B cell (primary cell): Measurements from ENCODE around the gene ARSI. TPM values are rescaled to one million over a fixed set of nuclear protein-coding genes. Genes with fewer than 3 reads are reported as not detected.

Experiments
- ATAC-seq: fragments of 200-7000 bp; cut with Tn5 transposase; one replicate; pipeline ENCODE4 v1.10.0; 2021; ENCODE audit warnings: low read depth, mild to moderate bottlenecking, moderate number of reproducible peaks, moderate library complexity
- CTCF ChIA-PET: fragments of 350-600 bp; sonication (Branson Sonifier 250); formaldehyde crosslinking; loops from one replicate; lab custom pipeline; 2021; ENCODE audit warnings: antibody characterized with exemption, inconsistent platforms; lab: Charles Lee
- POLR2A ChIA-PET: fragments of 350-600 bp; sonication (Branson Sonifier 250); formaldehyde crosslinking; loops from one replicate; lab custom pipeline; 2021; ENCODE audit warnings: antibody characterized with exemption; lab: Charles Lee
- DNase-seq: peaks from one replicate; pipeline ENCODE4 v3.0.0; 2013
- H2AFZ ChIP-seq: 2 replicates; pipeline ENCODE4 v1.6.1; 2012; ENCODE audit warnings: mild to moderate bottlenecking, low read depth, low read length; ENCODE audit not compliant: insufficient read depth, poor library complexity, severe bottlenecking
- H3K27ac ChIP-seq, 2 donors: 1 replicate in 1 of 2; 2 replicates in 1 of 2; pipeline ENCODE4 v1.5.1; 2012 to 2013; ENCODE audit warnings: low read length in 2 of 2, mild to moderate bottlenecking in 2 of 2, moderate library complexity in 1 of 2
- H3K27me3 ChIP-seq, 4 experiments: fragments of 200-600 bp in 1 of 4; sonication (generic) in 1 of 4; replicated peaks in 1 of 4; 1 replicate in 2 of 4; 2 replicates in 2 of 4; pipeline versions ENCODE4 v1.6.1 to v1.7.0; 2013 to 2016; ENCODE audit warnings: low read length in 3 of 4, mild to moderate bottlenecking in 2 of 4, mixed read lengths in 1 of 4, moderate library complexity in 1 of 4; ENCODE audit not compliant: insufficient read depth in 4 of 4, control insufficient read depth in 3 of 4; ENCODE audit errors: control extremely low read depth in 1 of 4
- H3K36me3 ChIP-seq, 2 experiments: replicated peaks in 1 of 2; 1 replicate in 1 of 2; 2 replicates in 1 of 2; pipeline versions ENCODE4 v1.6.1 to v1.7.1; 2013; ENCODE audit warnings: low read length in 1 of 2; ENCODE audit not compliant: insufficient read depth in 2 of 2, control insufficient read depth in 1 of 2; ENCODE audit errors: control extremely low read depth in 1 of 2, extremely low read depth in 1 of 2
- H3K4me1 ChIP-seq, 2 donors: fragments of 200-600 bp in 1 of 2; sonication (generic) in 1 of 2; 1 replicate in 1 of 2; 2 replicates in 1 of 2; pipeline versions ENCODE4 v1.5.1 to v1.6.1; 2013 to 2017; ENCODE audit warnings: low read length in 2 of 2; ENCODE audit not compliant: control insufficient read depth in 2 of 2, insufficient read depth in 2 of 2
- H3K4me2 ChIP-seq: replicated peaks from 2 replicates; pipeline ENCODE3; 2012; ENCODE audit warnings: mild to moderate bottlenecking, low read depth, low read length; ENCODE audit not compliant: poor library complexity, severe bottlenecking
- H3K4me3 ChIP-seq, 5 experiments: fragments of 200-600 bp in 1 of 5; sonication (generic) in 1 of 5; 1 replicate in 3 of 5; 2 replicates in 2 of 5; pipeline versions ENCODE4 v1.5.1 to v1.7.0; 2011 to 2016; ENCODE audit warnings: low read length in 4 of 5, mild to moderate bottlenecking in 4 of 5, low read depth in 2 of 5, control low read depth in 1 of 5, moderate library complexity in 1 of 5; ENCODE audit not compliant: insufficient read depth in 1 of 5; ENCODE audit errors: control extremely low read depth in 1 of 5, extremely low read depth in 1 of 5
- H3K79me2 ChIP-seq: fragments of 200-600 bp; sonication (generic); one replicate; pipeline ENCODE4 v1.6.0; 2016; ENCODE audit warnings: low read length; ENCODE audit not compliant: control insufficient read depth, insufficient read depth
- H3K9ac ChIP-seq: fragments of 200-600 bp; sonication (generic); 2 replicates; pipeline ENCODE4 v1.6.1; 2017; ENCODE audit warnings: mild to moderate bottlenecking, low read length, moderate library complexity
- H3K9me3 ChIP-seq, 3 donors: one replicate each; pipeline versions ENCODE4 v1.6.1 to v1.7.1; 2013; ENCODE audit warnings: low read length in 2 of 3; ENCODE audit not compliant: control insufficient read depth in 2 of 3, insufficient read depth in 1 of 3; ENCODE audit errors: control extremely low read depth in 1 of 3
- H4K20me1 ChIP-seq: 2 replicates; pipeline ENCODE4 v1.6.0; 2012; ENCODE audit warnings: mild to moderate bottlenecking, low read length; ENCODE audit not compliant: insufficient read depth, control insufficient read depth, poor library complexity, severe bottlenecking
- H3K27ac Mint-ChIP-seq: one replicate; pipeline ENCODE4 v1.8.0; 2021; ENCODE audit warnings: mixed read lengths
- H3K27me3 Mint-ChIP-seq: one replicate; pipeline ENCODE4 v1.8.0; 2021; ENCODE audit warnings: mixed read lengths
- H3K4me1 Mint-ChIP-seq: one replicate; pipeline ENCODE4 v1.8.0; 2021; ENCODE audit warnings: mixed read lengths
- H3K4me3 Mint-ChIP-seq: one replicate; pipeline ENCODE4 v1.8.0; 2021; ENCODE audit warnings: mixed read lengths
- H3K9me3 Mint-ChIP-seq: one replicate; pipeline ENCODE4 v1.8.0; 2022; ENCODE audit warnings: mixed read lengths; ENCODE audit not compliant: insufficient read depth
- CTCF ChIP-seq: fragments of 200-600 bp; IDR thresholded peaks from one replicate; pipeline ENCODE4 v1.8.0; 2022; ENCODE audit warnings: antibody characterized with exemption, mild to moderate bottlenecking
- EZH2 ChIP-seq: IDR thresholded peaks from 2 replicates; pipeline ENCODE4 v1.6.1; 2012; ENCODE audit warnings: borderline replicate concordance, low read depth, mild to moderate bottlenecking, moderate library complexity, low read length; ENCODE audit not compliant: insufficient read depth, poor library complexity, severe bottlenecking
- WGBS: methylation state at CpG from one replicate; pipeline ENCODE4 v1.1.5; 2013; ENCODE audit warnings: missing lambda C conversion rate; ENCODE audit not compliant: insufficient coverage; 5-methylcytosine and 5-hydroxymethylcytosine counted together
- intact Hi-C: fragments of 100-400 bp; cut with micrococcal nuclease; formaldehyde crosslinking; loops from one replicate; pipeline ENCODE4 v1.10.0; 2022
- polyA plus RNA-seq: library from polyadenylated mRNA; depleted of rRNA; stranded (reverse); fragments of >200 nt; gene quantifications from 2 replicates; pipeline ENCODE4 v1.2.3, GENCODE V29; 2012
- total RNA-seq, 2 donors: library from RNA; stranded (reverse); fragments of 120-200 nt in 1 of 2; gene quantifications; 1 replicate in 1 of 2; 2 replicates in 1 of 2; pipeline versions ENCODE4 v1.2.3 to v1.2.4, GENCODE V29; 2013 to 2022

ARSI gene
- total and polyA plus RNA-seq, 2 donors (not counting 1 experiment from before 2014, with no cell fraction given): not detected

- H2AFZ ChIP-seq: no peak overlapping the region
- H3K9me3 Mint-ChIP-seq: no peaks in the 10 kb centered on the region
- H3K4me1 Mint-ChIP-seq: no peaks in the 10 kb centered on the region
- H3K79me2 ChIP-seq: no peaks in the 10 kb centered on the region
- intact Hi-C loops: no loop called here
- H3K9me3 ChIP-seq: no peaks in the 10 kb centered on the region
- no peak overlapping the region for H3K4me3 Mint-ChIP-seq
- no peak overlapping the region for H3K27ac ChIP-seq
- no peak overlapping the region for H3K27ac Mint-ChIP-seq
- no peaks in the 10 kb centered on the region for H4K20me1 ChIP-seq
- no peaks in the 10 kb centered on the region for H3K36me3 ChIP-seq
- DNase-seq: no peak
- H3K27me3 ChIP-seq: no peaks in the 10 kb centered on the region
- no peak for TF ChIP-seq CTCF
- TF ChIP-seq EZH2: no peak
- CTCF ChIA-PET: interaction anchor here (1.2 kb wide), 1 partner anchor 9 kb away, joined by 3 read pairs; no protein-coding TSS in a partner anchor
- POLR2A ChIA-PET: no interaction called here
- H3K4me1 ChIP-seq: no peaks in the 10 kb centered on the region
- H3K9ac ChIP-seq: no peak overlapping the region
- no peak for ATAC-seq
- H3K4me2 ChIP-seq: no peak overlapping the region
- H3K27me3 Mint-ChIP-seq: peaks cover 9% of the 10 kb centered on the region
- no peak overlapping the region for H3K4me3 ChIP-seq
- 90% methylated on average over 2 of the region's 2 CpGs for WGBS
Measured at GRCh38 chr5:150328515-150328914, 25.8 kb upstream of the ARSI start.

- H3K4me1 Mint-ChIP-seq: no peaks in the 10 kb centered on the region
- no peak overlapping the region for H3K4me3 Mint-ChIP-seq
- TF ChIP-seq EZH2 (no peak), CTCF (no peak)
- Histone ChIP-seq H3K4me2 (no peak overlapping the region), H3K27ac (no peak overlapping the region), H3K9me3 (no peaks in the 10 kb centered on the region), H2AFZ (no peak overlapping the region), H3K9ac (no peak overlapping the region), H3K27me3 (no peaks in the 10 kb centered on the region), H3K79me2 (no peaks in the 10 kb centered on the region), H4K20me1 (no peaks in the 10 kb centered on the region), H3K4me3 (no peak overlapping the region), H3K4me1 (no peaks in the 10 kb centered on the region), H3K36me3 (no peaks in the 10 kb centered on the region)
- ATAC-seq: no peak
- intact Hi-C loops: no loop called here
- no peaks in the 10 kb centered on the region for H3K9me3 Mint-ChIP-seq
- peaks cover 9% of the 10 kb centered on the region for H3K27me3 Mint-ChIP-seq
- no peak overlapping the region for H3K27ac Mint-ChIP-seq
- 40% methylated on average over 1 of the region's 3 CpGs for WGBS
- POLR2A ChIA-PET: no interaction called here
- CTCF ChIA-PET: interaction anchor here (1.2 kb wide), 1 partner anchor 10 kb away, joined by 3 read pairs; no protein-coding TSS in a partner anchor
- no peak for DNase-seq
Measured at GRCh38 chr5:150327139-150327538, 24.4 kb upstream of the ARSI start.
